ENCODE results near the gene TMEM128. TPM values are rescaled to one million over a fixed set of nuclear protein-coding genes. Genes with fewer than 3 reads are reported as not detected.
"Not testable (repeated sequence)": the region's sequence is repeated elsewhere in the genome, so short reads cannot be mapped to it uniquely, and the experiment has no call there.

TMEM128 gene
- total RNA-seq, 1 experiment from 2014 or later, result 16.6 TPM

DNA sequence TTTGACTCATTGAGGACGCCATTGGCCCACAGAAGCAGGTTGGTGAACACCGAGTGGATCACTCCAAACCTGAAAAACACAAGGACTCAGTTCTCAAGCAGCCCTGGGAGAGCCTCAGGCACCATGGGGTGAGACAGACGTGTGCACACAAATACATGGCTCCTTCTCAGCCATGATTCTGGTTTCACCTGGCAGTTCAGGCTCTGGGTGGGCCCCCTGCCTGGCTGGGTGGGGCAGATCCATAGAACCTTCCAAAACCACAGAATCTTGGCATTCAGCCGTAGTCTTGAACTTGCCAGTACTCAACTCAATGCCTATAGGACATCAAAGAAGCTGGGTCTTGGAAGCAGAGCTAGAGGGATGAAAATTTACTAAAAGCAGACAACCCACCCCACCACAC is 45.5 kb downstream of the TMEM128 start:
- CTCF ChIA-PET, result no interaction called here
- DNase-seq (ENCODE audit: low spot score), result no peak
- H3K4me3 ChIP-seq (ENCODE audit: low read depth, low read length, poor library complexity, severe bottlenecking), result no peak overlapping the region
- no peaks in the 10 kb centered on the region for H3K4me1 ChIP-seq (ENCODE audit: insufficient read depth, low read length, poor library complexity, severe bottlenecking)
- H3K9me3 ChIP-seq (ENCODE audit: low read depth, low read length, poor library complexity, severe bottlenecking), result no peaks in the 10 kb centered on the region
- peaks cover 45% of the 10 kb centered on the region for H3K27me3 ChIP-seq (replicated peaks; ENCODE audit: insufficient read depth, low read depth, low read length, poor library complexity)
- intact Hi-C loops (cut with micrococcal nuclease; ENCODE audit: unreplicated experiment), result no loop called here
- no peaks in the 10 kb centered on the region for H3K36me3 ChIP-seq (ENCODE audit: insufficient read depth, low read length, poor library complexity, severe bottlenecking)
- TF ChIP-seq CTCF (conservative IDR thresholded peaks at IDR 0.05; ENCODE audit: low read depth, low read length) (no peak), EZH2 (IDR thresholded peaks at IDR 0.05; ENCODE audit: borderline replicate concordance, low read depth, low read length, poor library complexity, severe bottlenecking) (no peak)
- POLR2A ChIA-PET (ENCODE audit: low non-redundant PET), result no interaction called here
- BruUV-seq (replicated peaks), result no TSS peak
- H3K27ac ChIP-seq (ENCODE audit: low read depth, low read length, poor library complexity, severe bottlenecking), result no peak overlapping the region

- intact Hi-C loops (cut with micrococcal nuclease; ENCODE audit: unreplicated experiment), result no loop called here
- H3K27me3 ChIP-seq (replicated peaks; ENCODE audit: insufficient read depth, low read depth, low read length, poor library complexity), result peaks cover 27% of the 10 kb centered on the region
- peak; percentile 30 for DNase-seq (ENCODE audit: low spot score)
- H3K36me3 ChIP-seq (ENCODE audit: insufficient read depth, low read length, poor library complexity, severe bottlenecking), result no peaks in the 10 kb centered on the region
- POLR2A ChIA-PET (ENCODE audit: low non-redundant PET), result no interaction called here
- CTCF ChIA-PET, result no interaction called here
- no peaks in the 10 kb centered on the region for H3K9me3 ChIP-seq (ENCODE audit: low read depth, low read length, poor library complexity, severe bottlenecking)
- BruUV-seq (replicated peaks), result no TSS peak
- TF ChIP-seq EZH2 (IDR thresholded peaks at IDR 0.05; ENCODE audit: borderline replicate concordance, low read depth, low read length, poor library complexity, severe bottlenecking) (no peak), CTCF (conservative IDR thresholded peaks at IDR 0.05; ENCODE audit: low read depth, low read length) (no peak)
- no peak overlapping the region for H3K4me3 ChIP-seq (ENCODE audit: low read depth, low read length, poor library complexity, severe bottlenecking)
- no peak overlapping the region for H3K27ac ChIP-seq (ENCODE audit: low read depth, low read length, poor library complexity, severe bottlenecking)
- no peaks in the 10 kb centered on the region for H3K4me1 ChIP-seq (ENCODE audit: insufficient read depth, low read length, poor library complexity, severe bottlenecking)
These were observed 47.4 kb downstream of the TMEM128 start for GRCh38 chr4:4200624-4201023.

- no peaks in the 10 kb centered on the region for H3K36me3 ChIP-seq (ENCODE audit: insufficient read depth, low read length, poor library complexity, severe bottlenecking)
- ChIA-PET CTCF (no interaction called here), POLR2A (ENCODE audit: low non-redundant PET) (no interaction called here)
These were observed 52.7 kb downstream of the TMEM128 start for GRCh38 chr4:4195354-4195753.

GRCh38 chr4:4188557-4188956 is 59.5 kb downstream of the TMEM128 start:
- DNase-seq (ENCODE audit: low spot score); POLR2A ChIA-PET (ENCODE audit: low non-redundant PET); H3K4me1 ChIP-seq (ENCODE audit: insufficient read depth, low read length, poor library complexity, severe bottlenecking); intact Hi-C loops (cut with micrococcal nuclease; ENCODE audit: unreplicated experiment); H3K9me3 ChIP-seq (ENCODE audit: low read depth, low read length, poor library complexity, severe bottlenecking); BruUV-seq (replicated peaks); H3K36me3 ChIP-seq (ENCODE audit: insufficient read depth, low read length, poor library complexity, severe bottlenecking); CTCF ChIA-PET; H3K27ac ChIP-seq (ENCODE audit: low read depth, low read length, poor library complexity, severe bottlenecking); H3K27me3 ChIP-seq (replicated peaks; ENCODE audit: insufficient read depth, low read depth, low read length, poor library complexity); H3K4me3 ChIP-seq (ENCODE audit: low read depth, low read length, poor library complexity, severe bottlenecking): not testable (repeated sequence)

More at GRCh38 chr4:4195354-4195753, 52.7 kb downstream of the TMEM128 start:
- Histone ChIP-seq H3K27ac (ENCODE audit: low read depth, low read length, poor library complexity, severe bottlenecking) (no peak overlapping the region), H3K4me1 (ENCODE audit: insufficient read depth, low read length, poor library complexity, severe bottlenecking) (no peaks in the 10 kb centered on the region), H3K4me3 (ENCODE audit: low read depth, low read length, poor library complexity, severe bottlenecking) (no peak overlapping the region), H3K9me3 (ENCODE audit: low read depth, low read length, poor library complexity, severe bottlenecking) (no peaks in the 10 kb centered on the region), H3K27me3 (replicated peaks; ENCODE audit: insufficient read depth, low read depth, low read length, poor library complexity) (no peaks in the 10 kb centered on the region)
- intact Hi-C loops (cut with micrococcal nuclease; ENCODE audit: unreplicated experiment), result no loop called here
- no peak for DNase-seq (ENCODE audit: low spot score)
- BruUV-seq (replicated peaks), result no TSS peak
- TF ChIP-seq EZH2 (IDR thresholded peaks at IDR 0.05; ENCODE audit: borderline replicate concordance, low read depth, low read length, poor library complexity, severe bottlenecking), result no peak
- TF ChIP-seq CTCF (conservative IDR thresholded peaks at IDR 0.05; ENCODE audit: low read depth, low read length), result no peak
